Hepatocyte (in vitro differentiated cells): Measurements from ENCODE around the gene USH1C.

Source experiments
- EZH2 ChIP-seq: fragments of 200-600 bp; sonication (generic); IDR thresholded peaks from 2 replicates; pipeline ENCODE4 v1.6.1; 2016; ENCODE audit warnings: antibody characterized with exemption, mild to moderate bottlenecking, borderline replicate concordance
- EZH2phosphoT487 ChIP-seq: fragments of 200-600 bp; sonication (generic); IDR thresholded peaks from one replicate; pipeline ENCODE4 v1.6.1; 2018; ENCODE audit warnings: antibody characterized with exemption, mild to moderate bottlenecking, low read depth, moderate library complexity; ENCODE audit not compliant: unreplicated experiment, severe bottlenecking
- TF ChIP-seq, protein P1 (sequence below): fragments of 200-600 bp; sonication (generic); IDR thresholded peaks from 2 replicates; pipeline ENCODE4 v1.5.1; 2016; ENCODE audit warnings: antibody characterized with exemption, mild to moderate bottlenecking; ENCODE audit not compliant: poor library complexity

DNA sequence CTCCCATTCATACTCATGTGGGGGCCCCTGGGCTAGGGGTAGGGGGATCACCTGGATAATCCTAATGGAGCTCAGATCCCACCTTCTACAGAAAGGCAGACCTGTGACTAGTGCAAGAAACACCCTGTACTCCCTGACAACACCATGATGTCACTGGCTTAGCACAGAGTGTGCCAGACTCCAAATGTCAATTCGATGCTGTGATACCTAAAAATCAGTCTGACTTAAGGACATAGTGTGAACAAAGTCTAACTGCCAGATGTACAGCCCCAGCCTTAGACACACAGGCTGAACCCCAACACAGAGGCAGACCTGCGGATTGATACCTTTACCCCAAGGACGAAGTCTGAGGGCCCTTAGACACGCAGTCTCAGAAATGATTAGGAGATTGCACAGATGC, 76.1 kb downstream of the USH1C start:
- TF ChIP-seq, protein P1, sequence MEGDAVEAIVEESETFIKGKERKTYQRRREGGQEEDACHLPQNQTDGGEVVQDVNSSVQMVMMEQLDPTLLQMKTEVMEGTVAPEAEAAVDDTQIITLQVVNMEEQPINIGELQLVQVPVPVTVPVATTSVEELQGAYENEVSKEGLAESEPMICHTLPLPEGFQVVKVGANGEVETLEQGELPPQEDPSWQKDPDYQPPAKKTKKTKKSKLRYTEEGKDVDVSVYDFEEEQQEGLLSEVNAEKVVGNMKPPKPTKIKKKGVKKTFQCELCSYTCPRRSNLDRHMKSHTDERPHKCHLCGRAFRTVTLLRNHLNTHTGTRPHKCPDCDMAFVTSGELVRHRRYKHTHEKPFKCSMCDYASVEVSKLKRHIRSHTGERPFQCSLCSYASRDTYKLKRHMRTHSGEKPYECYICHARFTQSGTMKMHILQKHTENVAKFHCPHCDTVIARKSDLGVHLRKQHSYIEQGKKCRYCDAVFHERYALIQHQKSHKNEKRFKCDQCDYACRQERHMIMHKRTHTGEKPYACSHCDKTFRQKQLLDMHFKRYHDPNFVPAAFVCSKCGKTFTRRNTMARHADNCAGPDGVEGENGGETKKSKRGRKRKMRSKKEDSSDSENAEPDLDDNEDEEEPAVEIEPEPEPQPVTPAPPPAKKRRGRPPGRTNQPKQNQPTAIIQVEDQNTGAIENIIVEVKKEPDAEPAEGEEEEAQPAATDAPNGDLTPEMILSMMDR = no peak
- no peak for TF ChIP-seq EZH2
- no peak for TF ChIP-seq EZH2phosphoT487
